Middle frontal gyrus (tissue), 1 donor: Measurements from ENCODE around the gene TTC3.
"Not testable (repeated sequence)": the region's sequence is repeated elsewhere in the genome, so short reads cannot be mapped to it uniquely, and the experiment has no call there.

Source experiments
- DNase-seq: peaks from one replicate; pipeline ENCODE4 v3.0.0-alpha.2; 2015; ENCODE audit warnings: low spot score; ENCODE audit errors: extremely low spot score

The TTC3 gene

GRCh38 chr21:37220433-37220980 is 147.5 kb downstream of the TTC3 start:
- DNase-seq, result no peak

DNA sequence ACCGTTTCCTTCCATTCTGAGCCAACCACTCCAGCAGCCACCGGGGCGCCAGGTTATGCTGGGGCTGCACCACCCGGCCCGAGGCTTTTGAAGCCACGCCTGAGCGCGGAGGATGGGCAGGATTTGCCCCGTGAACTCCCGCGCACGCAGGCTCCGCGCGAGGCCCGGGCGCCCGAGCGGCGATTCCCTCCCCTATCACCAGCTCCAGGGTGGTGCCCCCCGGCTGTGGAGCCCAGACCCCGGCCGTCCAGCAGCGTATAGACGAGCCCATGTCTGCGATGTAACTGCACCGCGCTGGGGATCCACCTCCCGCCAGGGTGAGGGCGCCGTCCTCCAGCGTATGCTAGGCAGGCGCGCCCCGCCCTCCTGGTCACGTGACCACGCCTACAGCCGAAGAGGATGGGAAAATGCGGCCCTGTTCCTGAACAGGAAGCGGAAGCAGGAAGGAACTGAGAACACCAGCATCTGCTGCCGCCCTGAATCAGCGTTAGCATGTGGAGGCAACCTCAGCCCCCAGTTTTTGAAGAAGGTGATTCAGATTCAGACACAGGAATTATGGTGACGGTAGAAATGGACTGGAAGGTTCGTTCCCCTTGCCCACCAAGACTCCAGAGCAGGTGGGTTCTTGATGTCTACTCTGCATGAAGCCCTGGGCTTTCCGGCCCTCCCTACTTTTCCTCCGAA is 148.1 kb downstream of the TTC3 start:
- peak; percentile 89 for DNase-seq

DNA sequence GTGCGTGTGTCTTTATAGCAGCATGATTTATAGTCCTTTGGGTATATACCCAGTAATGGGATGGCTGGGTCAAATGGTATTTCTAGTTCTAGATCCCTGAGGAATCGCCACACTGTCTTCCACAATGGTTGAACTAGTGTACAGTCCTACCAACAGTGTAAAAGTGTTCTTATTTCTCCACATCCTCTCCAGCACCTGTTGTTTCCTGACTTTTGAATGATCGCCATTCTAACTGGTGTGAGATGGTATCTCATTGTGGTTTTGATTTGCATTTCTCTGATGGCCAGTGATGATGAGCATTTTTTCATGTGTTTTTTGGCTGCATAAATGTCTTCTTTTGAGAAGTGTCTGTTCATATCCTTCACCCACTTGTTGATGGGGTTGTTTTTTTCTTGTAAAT is 149.2 kb downstream of the TTC3 start:
- not testable (repeated sequence) for DNase-seq

DNA sequence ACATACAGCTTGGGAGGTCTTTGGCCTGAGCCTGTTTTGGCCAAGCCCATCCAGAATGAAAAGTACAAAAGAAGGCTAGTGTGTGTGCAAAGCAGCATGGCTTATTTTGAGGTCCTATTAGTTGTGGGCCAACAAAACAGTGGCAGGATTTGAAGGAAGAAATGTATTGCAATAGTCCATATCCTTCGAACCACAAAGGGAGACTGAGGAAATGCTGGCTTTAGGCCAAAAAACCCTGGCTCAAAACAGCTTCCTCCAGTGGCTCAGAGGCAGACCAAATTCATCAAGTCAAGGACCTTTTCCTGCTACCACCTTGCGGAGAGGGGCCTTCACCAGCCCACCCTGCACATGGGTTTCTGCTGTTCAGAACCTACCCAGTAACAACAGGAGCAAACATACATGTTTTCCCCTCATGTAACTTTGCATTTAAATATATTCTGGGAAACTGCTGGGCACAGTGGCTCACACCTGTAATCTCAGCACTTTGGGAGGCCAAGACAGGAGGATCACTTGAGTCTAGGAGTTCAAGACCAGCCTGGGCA is 150.8 kb downstream of the TTC3 start:
- DNase-seq, result no peak

DNA sequence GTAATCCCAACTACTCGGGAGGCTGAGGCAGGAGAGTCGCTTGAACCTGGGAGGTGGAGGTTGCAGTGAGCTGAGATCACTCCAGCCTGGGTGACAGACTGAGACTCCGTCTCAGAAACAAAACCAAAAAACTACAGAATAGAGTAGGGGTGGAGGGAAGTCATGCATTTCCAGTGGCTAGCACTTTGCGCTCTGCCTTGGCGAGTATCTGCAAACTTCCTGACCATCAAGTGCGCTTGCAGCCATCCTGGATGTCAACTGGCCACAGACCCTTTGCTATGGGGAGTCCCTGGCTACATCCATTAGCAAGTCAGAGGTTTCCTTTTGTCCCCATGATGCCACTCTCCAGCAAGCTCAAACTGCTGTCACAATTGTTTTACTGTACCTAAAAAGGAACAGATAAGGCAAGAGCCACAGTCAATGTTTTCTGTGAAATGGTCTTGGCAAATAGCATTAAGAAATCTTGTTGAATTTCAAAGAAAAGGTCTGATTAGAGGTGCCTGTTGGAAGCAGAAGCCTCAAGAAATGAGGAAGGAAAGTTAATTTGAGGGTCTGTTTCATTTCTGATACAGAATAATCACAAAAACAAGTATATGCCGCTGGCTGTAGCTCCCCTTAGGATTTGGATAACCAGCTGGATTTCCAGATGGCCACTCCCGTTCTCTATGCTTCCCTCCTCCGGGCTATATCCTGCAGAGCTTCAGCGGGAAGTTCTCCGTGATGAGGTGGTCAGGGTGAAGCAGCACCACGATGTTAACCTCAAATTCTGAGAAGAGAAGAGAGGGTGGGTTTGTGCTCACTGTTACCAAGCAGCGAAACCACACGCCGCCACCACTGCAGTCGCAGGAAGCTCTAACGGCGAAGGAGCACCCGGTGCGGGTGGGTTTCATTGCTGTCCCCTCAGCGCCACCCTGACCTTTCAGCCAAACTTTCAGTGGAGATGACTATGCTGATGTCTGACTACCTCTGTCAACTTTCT is 152.1 kb downstream of the TTC3 start:
- DNase-seq, result no peak

DNA sequence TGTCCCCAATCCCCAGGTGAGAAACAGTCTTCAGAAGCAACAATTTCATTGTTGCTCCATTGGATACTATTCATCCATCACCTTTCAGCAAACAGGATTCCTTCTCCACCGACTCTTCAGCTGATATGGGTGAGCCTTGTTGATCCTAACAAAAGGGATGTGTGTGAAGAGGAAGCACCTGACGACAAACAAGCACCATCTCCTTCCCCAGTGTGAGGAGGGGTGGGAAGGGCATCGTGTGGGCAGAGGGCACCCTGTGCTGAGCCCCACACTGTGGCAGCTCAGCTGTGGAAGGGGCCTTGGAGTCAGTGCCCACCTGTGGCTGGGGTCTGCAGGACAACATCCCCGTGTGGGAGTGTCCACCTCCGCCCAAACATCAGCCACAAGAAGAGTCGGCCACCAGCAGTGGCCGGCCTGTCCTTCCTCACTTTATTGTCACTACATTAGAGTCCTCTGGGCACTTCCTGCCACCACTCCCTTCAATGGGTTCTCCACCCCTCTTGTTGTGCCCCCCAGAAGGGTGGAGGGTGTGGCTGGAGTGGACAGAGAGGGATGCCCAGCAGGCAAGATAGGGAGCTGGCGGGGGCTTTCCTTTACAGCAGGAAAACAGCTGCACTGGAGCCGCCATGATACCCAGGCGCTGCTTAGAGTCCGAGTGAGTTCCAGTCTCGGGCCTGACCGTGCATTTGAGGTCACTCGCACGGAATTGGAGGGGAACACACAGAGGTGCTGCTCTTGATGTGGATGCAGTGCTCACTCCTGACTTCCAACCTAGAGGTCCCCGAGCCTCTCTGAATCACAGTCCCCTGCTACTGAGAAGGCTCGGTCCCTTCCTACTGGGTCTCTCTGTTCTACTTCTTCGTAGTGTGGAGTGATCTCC is 153.2 kb downstream of the TTC3 start:
- no peak for DNase-seq

GRCh38 chr21:37227071-37228002 is 154.3 kb downstream of the TTC3 start:
- DNase-seq, result no peak

DNA sequence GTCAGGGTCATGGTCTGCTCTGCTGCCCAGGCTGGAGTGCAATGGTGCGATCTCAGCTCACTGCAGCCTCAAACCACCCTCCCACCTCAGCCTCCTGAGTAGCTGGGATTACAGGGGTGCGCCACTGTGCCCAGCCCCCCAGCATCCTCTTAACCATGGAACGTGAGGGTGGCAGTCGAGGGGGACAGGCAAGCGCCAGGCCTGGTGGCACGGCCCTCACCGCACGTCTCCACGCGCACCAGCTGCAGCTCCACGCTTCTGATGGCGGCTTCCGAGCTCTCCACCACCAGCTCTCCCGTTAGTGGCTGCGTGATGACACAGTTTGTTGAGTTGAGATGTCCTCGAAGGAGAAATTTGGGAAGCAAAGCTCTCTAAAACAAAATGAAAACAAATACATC is 154.9 kb downstream of the TTC3 start:
- DNase-seq, result no peak

DNA sequence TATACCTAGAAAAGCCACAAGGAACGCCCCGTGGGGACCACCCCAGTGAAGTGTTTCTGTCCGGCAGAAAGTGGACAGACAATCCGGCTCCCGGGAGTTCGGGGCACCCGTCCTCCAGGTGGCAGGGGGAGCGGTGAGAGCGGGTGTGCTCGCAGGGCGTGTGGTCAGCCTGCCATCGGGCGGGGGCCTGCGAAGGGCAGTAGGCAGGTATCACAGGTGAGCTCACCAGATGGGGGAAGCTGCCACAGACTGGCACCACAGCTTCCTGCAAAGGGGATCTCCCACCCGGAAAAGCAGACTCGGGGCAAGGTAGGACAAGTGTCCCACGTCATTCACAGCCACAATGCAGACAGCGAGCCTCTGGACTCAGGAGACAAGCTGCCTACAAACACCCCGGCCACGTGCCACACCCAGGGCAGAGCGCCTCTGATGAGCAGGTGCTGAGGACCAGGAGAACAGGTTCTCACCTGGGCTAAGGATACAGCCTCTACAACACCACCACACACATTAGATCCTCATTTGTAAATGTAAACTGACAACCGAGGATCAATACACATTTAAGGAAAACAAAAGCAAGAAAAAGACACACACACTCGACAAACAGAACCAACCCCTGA is 157.7 kb downstream of the TTC3 start:
- DNase-seq, result no peak

DNA sequence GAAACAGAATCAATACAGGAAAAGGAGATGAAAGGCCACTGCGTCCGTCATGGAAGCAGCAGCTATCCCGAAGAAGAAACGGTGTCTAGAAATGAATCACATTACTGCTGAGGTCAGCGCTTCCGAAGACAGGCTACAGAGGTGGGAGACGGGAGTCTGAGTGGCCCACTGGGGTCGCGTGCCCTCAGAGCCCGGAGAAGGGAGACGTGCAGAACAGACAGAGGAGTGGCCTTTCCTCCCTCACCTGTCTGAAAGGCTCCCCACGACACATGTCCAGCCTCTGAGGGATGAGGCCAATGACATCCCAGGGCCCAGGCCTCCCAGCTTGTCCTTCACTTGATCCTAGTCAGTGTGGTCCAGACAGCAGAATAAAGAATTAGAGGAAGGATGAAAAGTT is 158.2 kb downstream of the TTC3 start:
- DNase-seq, result no peak

- DNase-seq, result no peak
Observed at GRCh38 chr21:37231671-37232070, 158.6 kb downstream of the TTC3 start.

DNA sequence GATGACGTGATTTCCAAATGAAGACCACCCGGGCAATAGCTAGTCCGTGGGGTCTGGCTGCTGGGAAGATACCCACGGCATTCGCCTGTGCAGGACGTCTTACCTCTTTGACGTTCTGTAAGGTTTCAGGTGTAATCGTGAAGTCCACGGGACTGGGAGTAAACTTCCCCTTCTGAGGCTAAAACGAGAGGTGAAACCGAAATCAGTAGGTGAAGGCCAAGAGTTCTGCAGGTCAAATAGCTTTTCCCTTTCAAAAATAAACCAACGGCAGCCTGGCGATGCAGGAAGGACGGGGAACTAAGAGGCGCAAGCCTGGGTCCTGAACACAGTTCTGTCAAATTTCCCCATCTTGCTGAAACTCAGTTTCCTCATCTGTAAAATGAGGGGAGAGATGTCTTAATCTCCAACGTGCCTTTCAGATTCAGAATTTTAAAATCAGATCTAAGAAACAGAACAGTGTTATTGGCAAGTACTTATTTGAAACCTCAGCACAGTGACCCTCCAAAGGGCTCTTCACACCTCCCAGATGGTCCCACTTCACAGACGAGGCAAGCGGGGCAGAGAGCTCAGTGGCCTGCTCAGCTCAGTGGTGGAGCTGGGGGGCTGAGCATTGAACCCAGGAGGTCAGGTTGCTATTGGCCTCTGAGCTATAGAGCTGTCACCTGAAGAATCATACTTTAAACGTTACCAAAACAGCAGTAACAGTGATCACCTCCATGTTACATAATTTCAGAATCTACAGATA is 159.4 kb downstream of the TTC3 start:
- no peak for DNase-seq

GRCh38 chr21:37233551-37234146 is 160.6 kb downstream of the TTC3 start:
- DNase-seq, result no peak

DNA sequence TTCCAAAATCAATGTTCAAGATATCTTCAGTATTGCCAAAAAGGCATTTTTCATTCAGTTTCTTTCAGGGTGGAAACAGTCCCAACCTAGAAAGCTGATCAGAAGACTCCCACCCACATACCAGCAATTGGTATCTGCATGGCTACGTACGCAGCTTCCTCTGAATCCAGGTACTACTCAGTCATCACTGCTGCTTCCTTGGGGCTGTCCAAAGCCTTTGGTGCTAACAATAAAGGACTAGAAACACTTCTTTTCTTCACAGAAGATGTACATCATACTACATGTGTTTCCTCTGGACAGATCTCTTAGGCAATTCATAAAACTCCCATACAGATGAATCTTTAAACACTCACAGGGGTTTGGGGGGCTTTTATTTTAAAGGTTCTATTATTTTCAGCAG is 164.3 kb downstream of the TTC3 start:
- DNase-seq, result no peak

DNA sequence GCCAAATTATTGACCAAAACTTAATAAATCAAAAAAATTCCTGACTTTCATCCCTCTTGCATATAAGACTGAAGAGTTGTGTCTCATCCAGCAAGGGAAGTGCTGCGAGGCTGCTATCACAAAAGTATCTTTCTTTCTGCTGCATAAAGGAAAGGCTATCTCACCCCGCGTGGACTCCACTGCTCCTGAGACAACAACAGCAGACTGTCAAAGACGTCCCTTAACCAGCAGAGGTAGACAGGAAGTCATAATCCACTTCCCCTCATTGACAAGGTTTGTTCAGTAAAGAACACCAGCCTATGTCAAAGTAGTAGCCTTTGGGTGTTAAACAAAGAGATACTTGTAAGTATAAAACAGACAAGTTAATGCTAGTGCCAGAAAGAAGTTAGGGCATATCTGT is 164.7 kb downstream of the TTC3 start:
- no peak for DNase-seq

GRCh38 chr21:37240978-37241377 is 167.9 kb downstream of the TTC3 start:
- no peak for DNase-seq

DNA sequence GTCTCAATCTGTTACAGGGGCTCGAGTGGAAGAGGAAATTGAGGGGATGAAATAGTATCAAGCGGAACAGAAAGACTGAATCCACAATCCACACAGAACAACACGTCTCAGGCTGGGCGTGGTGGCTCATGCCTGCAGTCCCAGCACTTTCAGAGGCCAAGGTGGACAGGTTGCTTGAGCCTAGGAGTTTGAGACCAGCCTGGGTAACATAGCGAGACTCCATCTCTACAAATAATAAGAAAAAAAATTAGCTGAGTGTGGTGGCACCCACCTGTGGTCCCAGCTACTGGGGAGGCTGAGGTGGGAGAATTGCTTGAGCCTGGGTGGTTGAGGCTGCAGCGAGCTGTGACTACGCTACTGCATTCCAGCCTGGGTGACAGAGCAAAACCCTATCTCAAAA is 168.4 kb downstream of the TTC3 start:
- DNase-seq, result no peak

- DNase-seq, result no peak
Observed at GRCh38 chr21:37243961-37244360, 170.9 kb downstream of the TTC3 start.
